ENCODE data around the gene IPPK.

GRCh38 chr9:92619601-92620300 is 50.2 kb downstream of the IPPK start:
- TF ChIP-seq CTCF (conservative IDR thresholded peaks at IDR 0.05; ENCODE audit: low read depth, low read length) (no peak), FOS (IDR thresholded peaks at IDR 0.05; ENCODE audit: low read depth, low read length) (no peak), RCOR1 (IDR thresholded peaks at IDR 0.05; ENCODE audit: insufficient replicate concordance, low read length) (no peak), ELK1 (IDR thresholded peaks at IDR 0.05; ENCODE audit: borderline replicate concordance, low read depth, low read length) (no peak), MXI1 (IDR thresholded peaks at IDR 0.05; ENCODE audit: borderline replicate concordance, low read depth, low read length) (no peak), POLR2A (IDR thresholded peaks at IDR 0.05; ENCODE audit: low read depth, low read length) (no peak)
